ENCODE measurements around the gene CDS2. TPM values are rescaled to one million over a fixed set of nuclear protein-coding genes. Genes with fewer than 3 reads are reported as not detected.

The CDS2 gene
- total and polyA plus RNA-seq, 2 of the 13 experiments (the other 11 are each of a cell fraction or from before 2014, with no cell fraction given), result 81.3 to 153 TPM

GRCh38 chr20:5126512-5127203, at the start of gene CDS2 (continued):
- TF ChIP-seq AHDC1 (CRISPR knock-in tag; IDR thresholded peaks at IDR 0.05; ENCODE audit: borderline replicate concordance) (no peak; the same call in 1 of the 2 replicates), ZNF18 (CRISPR knock-in tag; IDR thresholded peaks at IDR 0.05; ENCODE audit: insufficient replicate concordance) (peak; percentile 41), ZNF713 (CRISPR knock-in tag; IDR thresholded peaks at IDR 0.05) (0 out of 2 replicates have a peak, but pooled peaks have one; percentile 13), MTERF4 (CRISPR knock-in tag; IDR thresholded peaks at IDR 0.05) (no peak), SALL2 (CRISPR knock-in tag; IDR thresholded peaks at IDR 0.05) (peak; percentile 87; the same call in 1 of the 2 replicates), ZNF441 (CRISPR knock-in tag; IDR thresholded peaks at IDR 0.05; ENCODE audit: borderline replicate concordance) (0 out of 2 replicates have a peak, but pooled peaks have one; percentile 12), KLF11 (CRISPR knock-in tag; IDR thresholded peaks at IDR 0.05) (peak; percentile 92), ZBTB44 (CRISPR knock-in tag; IDR thresholded peaks at IDR 0.05) (no peak; the same call in 1 of the 2 replicates), ARID5B (CRISPR knock-in tag; IDR thresholded peaks at IDR 0.05) (peak; percentile 74), ZNF281 (CRISPR knock-in tag; IDR thresholded peaks at IDR 0.05; ENCODE audit: borderline replicate concordance) (peak; percentile 19; the same call in 1 of the 2 replicates)

All from HepG2 (cell line).